RPMI8226 (cell line): ENCODE results near the gene VSX1.

Experiments
- DNase-seq: peaks from one replicate; pipeline ENCODE4 v3.0.0-alpha.2; 2015

The VSX1 gene

DNA sequence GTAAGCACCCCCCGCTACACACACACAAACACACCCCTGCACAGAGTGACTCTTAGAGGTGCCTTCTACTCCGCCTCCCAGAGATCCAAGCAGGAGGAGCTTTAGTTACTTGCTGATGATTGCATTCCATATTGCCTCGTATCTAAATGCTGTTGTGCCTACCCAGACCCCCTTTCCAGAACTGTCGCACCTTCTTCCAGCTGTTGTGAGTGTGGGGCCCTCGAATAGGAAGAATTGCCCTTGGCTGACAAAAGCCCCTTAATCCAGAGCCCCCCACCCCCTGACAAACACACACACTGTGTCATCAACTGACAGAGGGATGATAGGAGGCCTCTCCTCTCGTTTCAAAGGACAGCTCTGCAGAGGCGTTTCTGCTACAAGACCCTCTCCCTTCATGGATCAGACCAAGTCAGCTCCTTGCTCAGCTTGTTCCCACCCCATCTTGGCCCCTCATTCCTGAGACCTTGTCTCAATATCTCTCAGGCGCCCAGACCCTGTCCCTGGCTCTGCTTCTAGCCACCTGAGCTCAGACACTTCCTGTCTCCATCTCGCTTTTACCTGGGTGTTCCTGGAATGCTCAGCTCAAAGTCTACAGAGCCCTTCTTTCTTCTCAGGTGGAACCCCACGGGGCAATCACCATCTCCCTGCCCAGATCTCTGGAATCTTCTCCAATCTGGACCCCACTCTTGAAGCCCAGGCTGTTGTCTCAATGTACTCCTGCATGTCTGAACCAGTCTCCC lies 4.0 kb upstream of the VSX1 start:
- no peak for DNase-seq

DNA sequence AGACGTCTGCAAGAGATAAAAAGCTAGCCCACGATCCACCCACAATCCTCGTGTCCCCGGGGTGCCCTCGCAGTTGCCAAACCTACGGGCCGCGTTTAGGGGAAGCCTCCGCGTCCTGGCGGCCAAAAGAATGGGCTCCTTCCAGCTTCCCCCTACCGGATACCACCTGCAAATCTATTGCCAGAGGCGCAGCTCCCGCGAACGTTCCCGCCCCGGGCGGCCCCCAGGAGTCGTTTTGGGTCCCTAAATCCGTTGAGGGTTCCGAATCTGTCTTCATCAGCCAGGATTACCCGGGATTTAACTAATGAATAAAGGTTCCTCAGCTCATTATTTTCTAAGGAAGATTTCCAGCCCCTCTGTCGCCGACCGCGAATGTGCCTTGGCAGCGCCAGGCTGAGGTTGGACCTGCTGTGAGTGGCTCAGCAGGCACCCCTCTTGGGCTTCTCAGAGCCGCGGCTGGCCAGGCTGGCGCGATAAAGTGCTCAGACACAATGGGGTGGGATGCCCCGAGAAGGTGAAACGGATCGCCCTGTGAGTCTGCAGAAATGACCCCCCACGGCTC lies 2.8 kb upstream of the VSX1 start:
- DNase-seq, result no peak

GRCh38 chr20:25083773-25084625 lies 2.1 kb upstream of the VSX1 start:
- DNase-seq, result peak; percentile 53

DNA sequence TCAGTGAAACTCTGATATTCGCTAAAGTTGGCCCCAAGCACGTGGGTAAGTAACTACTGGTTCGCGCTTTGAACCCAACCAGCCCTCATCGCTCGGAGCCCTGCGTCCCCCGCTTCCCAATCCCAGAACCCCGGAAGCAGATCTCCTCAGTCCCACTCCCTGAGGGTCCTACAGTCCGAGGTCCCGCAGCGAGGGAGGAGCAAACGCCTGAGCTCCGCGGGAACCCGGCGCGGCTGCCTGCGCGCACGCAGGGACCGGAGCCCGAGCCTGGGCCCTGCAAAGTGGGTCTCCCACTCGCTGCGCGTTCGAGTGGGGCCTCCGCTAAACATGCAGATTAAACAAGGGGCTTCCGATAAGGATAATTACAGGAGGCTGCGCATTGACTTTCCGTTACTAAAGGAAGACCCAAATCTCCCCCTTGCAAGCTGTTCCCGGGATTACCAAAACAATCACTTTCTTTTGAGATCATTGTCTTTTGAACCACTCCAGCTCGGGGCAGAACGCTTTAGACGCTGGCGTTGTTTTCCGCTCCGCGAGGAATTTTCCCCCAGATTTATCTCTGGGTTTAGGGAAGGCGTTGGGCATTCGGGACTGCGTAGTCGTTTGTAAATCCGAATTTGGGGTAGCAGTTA lies 1.3 kb upstream of the VSX1 start:
- no peak for DNase-seq

DNA sequence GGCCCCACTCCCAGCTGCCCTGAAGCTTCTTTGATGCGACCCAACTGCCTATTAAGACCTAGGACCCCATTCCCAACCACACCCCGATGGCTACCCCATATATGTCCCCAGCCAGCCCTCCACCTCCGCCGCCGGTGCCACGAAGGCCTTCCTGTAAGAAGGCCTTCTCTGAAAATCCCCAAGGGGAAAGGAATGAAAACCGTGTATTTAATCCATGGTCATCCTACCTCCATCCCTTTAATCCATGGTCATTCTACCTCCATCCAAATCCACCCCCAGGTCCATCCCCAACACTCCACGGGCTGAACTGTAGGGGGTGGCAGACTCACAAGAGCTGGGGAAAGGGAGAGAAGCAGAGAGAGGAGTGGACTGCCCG lies 545 bp upstream of the VSX1 start:
- no peak for DNase-seq

DNA sequence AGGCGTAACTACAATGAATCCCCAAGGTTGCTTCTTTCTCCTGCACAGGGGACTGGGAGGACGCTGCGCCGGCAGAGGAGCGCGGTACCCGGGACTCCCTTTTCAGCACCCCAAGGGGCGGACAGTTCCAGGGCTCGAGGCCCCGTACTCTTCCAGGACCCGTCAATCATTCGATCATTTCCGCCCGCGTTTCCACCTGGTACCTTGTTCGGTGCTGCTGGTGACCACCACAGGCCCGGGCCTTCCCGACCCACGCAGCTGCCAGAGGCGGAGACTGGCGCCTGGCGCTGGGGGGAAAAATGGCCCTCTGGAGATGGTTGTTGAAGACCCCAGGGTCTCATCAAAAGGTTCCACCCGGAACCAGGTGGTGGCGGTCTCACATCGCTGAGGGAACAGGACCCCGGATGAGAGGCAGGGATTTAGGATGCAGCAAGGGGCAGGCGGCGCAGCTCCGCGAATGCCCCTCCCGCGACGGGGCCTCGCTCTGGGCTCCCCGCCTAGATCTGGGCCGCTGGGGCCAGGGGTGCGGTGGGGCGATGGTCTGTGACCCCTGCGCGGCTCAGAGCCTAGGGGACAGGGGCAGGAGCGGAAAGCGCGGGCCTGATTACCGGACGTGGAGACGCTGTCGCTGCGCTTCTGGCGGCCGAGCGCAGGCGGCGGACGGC lies 744 bp downstream of the VSX1 start:
- DNase-seq, result no peak

GRCh38 chr20:25079171-25079570 lies 2.8 kb downstream of the VSX1 start:
- no peak for DNase-seq

DNA sequence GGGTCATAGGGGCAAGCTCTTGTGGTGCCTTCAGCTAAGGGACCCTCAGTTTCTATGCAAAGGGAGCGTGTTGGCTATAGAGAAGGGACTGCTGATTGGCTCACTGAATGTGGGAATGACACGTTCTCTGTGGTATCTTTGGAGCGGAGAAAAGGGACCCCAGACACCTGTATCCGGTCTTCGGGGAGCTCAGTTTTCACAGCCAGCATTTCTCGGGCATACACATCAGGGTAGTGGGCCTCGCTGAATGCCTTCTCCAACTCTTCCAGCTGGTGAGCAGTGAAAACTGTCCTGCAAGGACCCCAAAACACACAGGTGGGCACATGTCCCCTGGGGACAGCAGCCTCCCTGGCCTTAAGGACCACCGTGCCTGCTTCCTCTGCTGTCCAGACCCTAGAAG lies 3.3 kb downstream of the VSX1 start:
- no peak for DNase-seq

DNA sequence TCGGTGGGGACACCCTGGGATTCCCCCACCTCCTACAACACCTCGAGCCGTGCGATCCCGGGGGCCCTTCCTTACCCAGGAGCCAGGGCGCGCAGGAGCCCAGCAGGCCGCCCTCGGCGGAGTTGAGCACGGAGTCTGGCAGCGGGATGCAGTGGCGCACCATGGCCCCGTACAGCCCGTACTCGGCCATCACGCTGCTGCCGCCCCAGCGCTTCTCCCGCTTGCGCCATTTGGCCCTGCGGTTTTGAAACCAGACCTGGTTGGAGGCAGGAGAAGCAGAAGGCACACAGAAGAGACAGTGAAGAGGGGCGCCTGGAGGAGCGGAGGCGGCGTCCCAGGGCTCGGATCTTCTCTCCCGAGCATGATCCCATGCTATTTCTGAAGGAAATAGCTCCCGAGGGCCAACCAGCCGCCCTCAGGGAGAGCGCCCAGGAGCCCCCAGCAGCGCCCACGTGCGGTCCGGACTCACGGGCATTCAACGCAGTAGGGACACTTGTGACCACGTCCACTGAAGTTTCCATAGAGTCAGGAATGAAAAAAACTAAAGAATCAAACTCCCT lies 4.3 kb downstream of the VSX1 start:
- peak; percentile 47 for DNase-seq

DNA sequence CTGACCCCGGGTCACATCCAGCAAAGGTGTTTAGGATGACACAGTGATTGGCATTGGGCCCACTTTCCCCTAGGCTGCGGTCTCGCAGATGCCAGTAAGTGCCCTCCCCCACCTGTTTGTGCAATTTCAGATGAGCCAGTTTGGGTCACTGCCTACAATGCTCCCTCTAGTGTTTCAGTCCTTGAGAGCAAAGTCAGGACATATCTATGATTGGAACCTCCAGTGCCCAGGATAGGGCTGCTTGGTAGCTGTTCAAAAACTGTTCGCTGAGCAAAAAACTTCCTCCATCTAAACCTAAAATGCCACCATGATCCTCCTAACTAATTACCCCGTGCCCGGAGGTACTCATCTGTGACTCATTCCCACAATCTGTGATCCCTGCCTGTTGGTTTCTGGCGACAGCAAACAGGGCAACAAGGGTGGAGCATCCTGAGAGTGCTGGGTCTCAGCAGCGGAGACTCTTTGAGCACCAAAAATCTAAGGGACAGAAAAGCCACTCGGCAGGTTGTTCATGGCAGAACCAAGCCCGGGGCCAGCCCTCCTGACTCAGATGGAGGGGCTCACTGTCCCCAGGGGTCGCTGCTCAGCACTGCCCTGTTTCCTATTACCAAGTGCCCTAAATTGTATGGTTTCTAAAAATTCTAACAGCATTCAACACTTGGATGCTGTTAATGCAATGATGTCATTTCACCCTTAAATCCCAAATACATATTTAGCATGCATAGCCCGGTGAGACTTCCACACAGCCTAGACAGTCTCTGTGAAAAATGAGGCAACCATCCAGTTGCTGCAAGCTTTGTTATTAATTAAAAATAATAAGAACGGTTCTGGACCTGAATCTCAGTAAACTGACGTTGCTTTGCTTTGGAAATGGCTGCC lies 5.0 kb downstream of the VSX1 start:
- peak; percentile 99 for DNase-seq

DNA sequence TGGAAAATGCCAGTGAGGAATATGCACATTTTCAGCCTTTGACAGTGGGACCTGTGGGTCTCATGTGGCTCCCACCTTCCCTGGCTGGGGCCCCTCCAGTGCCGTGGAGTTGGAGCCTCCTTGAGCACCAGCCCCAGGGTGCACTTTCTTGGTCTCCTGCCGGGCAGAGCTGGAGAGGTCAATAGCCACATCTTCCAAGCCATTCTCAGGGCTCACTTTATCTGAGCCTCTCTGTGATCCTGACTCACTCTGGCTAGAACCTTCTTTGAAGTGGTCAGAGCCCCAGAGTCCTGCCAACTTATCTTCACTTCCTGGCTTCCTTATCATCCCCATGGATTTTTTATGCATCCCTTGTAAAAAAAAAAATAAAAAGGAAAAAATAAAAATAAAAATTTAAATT lies 5.7 kb downstream of the VSX1 start:
- no peak for DNase-seq

DNA sequence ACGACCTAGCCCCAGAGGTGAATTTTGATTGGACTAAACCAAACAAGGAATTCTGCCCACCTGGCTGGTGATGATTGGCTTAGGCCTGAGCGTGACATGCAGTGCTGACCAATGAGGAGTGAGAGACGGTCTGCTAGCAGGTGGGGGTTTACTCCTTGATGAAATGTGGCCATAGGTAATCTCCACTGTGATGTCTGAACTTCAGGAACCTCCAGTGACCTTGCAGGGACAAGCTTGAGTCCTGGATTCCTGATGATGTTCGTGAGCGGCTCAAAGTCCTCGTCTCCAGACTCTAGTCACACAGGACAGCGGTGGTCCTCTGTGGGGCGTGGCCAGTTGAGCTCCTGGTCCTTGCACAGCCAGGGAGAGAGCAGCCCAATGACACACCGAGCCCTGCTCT lies 8.4 kb downstream of the VSX1 start:
- no peak for DNase-seq

DNA sequence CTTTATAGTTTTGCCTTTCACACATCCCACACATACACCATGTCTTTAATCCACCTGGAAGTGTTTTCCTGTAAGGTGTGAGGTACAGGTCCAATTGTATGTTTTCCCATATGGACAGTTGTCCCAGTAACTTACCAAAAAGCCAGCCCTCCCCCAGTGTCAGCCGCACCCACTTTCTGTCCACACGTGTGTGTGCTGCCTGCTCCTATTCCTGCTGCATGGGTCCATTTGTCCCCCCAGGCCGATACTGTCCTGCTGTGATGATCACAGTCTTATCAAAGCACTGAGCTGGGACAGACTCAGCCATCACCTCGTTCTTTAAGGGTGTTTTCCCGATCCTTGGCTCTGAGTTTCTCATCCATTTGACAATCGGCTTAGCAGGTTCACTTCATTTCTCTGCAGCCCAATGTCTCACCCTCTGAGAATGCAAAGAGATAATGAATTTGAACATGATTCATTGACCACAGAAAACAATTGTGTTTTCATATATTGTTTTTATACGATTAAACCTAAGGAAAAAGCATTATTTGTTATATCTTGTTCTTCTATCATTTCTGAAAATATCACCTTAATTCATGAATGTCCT lies 9.6 kb downstream of the VSX1 start:
- DNase-seq, result no peak

DNA sequence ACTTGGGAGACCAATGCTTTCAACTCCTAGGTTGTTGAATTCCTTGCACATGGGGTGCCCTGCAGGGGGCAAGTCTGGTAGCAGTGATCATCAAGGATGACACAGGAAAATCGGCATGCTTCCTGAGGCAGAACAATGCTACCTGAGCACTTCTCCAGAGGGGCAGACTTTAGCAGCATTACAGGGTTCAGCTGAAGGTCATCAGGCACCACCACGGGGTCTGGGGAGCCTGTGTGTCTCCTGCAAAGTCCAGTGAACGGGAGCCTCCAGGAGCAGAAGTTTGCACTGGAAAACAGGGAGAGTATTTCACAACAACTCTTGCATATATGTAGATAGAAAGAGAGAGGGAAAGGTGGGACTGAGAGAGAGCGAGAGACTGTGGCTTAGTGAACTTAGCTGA lies 10.2 kb downstream of the VSX1 start:
- DNase-seq, result no peak

- DNase-seq, result no peak
These were observed 11.0 kb downstream of the VSX1 start for GRCh38 chr20:25070821-25071473.

GRCh38 chr20:25067102-25067987 lies 14.6 kb downstream of the VSX1 start:
- DNase-seq, result no peak

- DNase-seq, result peak; percentile 78
These were observed 15.6 kb downstream of the VSX1 start for GRCh38 chr20:25066386-25066785.

DNA sequence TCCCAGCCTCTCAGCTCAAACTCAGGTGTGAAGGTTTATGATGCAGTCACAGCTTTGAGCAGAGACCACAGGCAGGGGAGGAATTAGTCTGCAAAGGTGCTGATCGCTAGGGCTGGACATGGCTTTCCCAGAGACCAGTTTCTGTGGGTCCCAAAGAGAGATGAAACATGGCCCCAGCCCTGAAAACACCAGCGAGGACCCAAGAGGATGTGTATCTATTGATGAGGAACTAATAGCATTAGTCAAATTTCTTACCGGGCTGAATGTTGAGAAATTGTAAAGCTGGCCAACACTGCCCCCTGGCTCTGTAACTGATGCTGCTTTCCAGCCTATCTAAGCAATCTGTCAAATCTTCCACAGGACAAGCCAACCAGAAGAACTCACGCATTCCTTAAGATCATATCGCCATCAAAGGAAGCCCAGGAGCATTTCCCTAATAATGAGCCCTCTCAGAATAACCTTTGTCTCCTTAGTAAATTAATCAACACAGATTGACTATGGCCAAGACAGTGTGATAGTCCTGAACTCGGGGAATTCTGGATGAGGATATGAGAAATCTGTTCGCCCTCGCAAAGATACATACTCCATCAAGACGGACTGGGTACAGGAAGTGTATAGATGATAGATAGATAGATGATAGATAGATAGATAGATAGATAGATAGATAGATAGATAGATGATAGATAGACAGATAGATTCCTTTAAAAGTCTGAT lies 16.2 kb downstream of the VSX1 start:
- DNase-seq, result peak; percentile 70

- no peak for DNase-seq
These were observed 16.8 kb downstream of the VSX1 start for GRCh38 chr20:25065072-25065624.
